Nephron (organoid): Measurements from ENCODE around the gene PSTK.

ENCODE experiments used
- H3K27ac Mint-ChIP-seq, 3 experiments: 2 replicates each; pipeline ENCODE4 v1.8.0; 2020; ENCODE audit warnings: mixed read lengths in 3 of 3, mild to moderate bottlenecking in 2 of 3, moderate library complexity in 1 of 3
- H3K27me3 Mint-ChIP-seq: 2 replicates; pipeline ENCODE4 v1.8.0; 2021; ENCODE audit warnings: low read depth, mild to moderate bottlenecking, moderate library complexity, mixed read lengths
- H3K36me3 Mint-ChIP-seq: 2 replicates; pipeline ENCODE4 v1.8.0; 2020; ENCODE audit warnings: low read depth, mixed read lengths
- H3K4me1 Mint-ChIP-seq: 2 replicates; pipeline ENCODE4 v1.8.0; 2020; ENCODE audit warnings: mixed read lengths
- H3K4me3 Mint-ChIP-seq, 3 experiments: 2 replicates each; pipeline ENCODE4 v1.8.0; 2020; ENCODE audit warnings: mild to moderate bottlenecking in 3 of 3, mixed read lengths in 3 of 3, moderate library complexity in 2 of 3
- H3K9me3 Mint-ChIP-seq: 2 replicates; pipeline ENCODE4 v1.8.0; 2020; ENCODE audit warnings: mixed read lengths
- TF ChIP-seq, protein P1 (sequence below), 3 experiments: fragments of 200-600 bp; sonication (generic); IDR thresholded peaks; one replicate each; pipeline ENCODE4 v1.5.0; 2021; ENCODE audit warnings: antibody characterized with exemption in 3 of 3; ENCODE audit not compliant: unreplicated experiment in 3 of 3

The PSTK gene

GRCh38 chr10:122986335-122986734 lies 6.1 kb downstream of the PSTK start:
- TF ChIP-seq, protein P1, sequence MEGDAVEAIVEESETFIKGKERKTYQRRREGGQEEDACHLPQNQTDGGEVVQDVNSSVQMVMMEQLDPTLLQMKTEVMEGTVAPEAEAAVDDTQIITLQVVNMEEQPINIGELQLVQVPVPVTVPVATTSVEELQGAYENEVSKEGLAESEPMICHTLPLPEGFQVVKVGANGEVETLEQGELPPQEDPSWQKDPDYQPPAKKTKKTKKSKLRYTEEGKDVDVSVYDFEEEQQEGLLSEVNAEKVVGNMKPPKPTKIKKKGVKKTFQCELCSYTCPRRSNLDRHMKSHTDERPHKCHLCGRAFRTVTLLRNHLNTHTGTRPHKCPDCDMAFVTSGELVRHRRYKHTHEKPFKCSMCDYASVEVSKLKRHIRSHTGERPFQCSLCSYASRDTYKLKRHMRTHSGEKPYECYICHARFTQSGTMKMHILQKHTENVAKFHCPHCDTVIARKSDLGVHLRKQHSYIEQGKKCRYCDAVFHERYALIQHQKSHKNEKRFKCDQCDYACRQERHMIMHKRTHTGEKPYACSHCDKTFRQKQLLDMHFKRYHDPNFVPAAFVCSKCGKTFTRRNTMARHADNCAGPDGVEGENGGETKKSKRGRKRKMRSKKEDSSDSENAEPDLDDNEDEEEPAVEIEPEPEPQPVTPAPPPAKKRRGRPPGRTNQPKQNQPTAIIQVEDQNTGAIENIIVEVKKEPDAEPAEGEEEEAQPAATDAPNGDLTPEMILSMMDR (IDR thresholded peaks at IDR 0.05; ENCODE audit: unreplicated experiment in 3 of 3): no peak

GRCh38 chr10:122988501-122988900 lies 8.3 kb downstream of the PSTK start:
- Mint-ChIP-seq H3K36me3 (peaks cover 13% of the 10 kb centered on the region), H3K4me3 (no peak overlapping the region), H3K27ac (no peak overlapping the region), H3K4me1 (no peaks in the 10 kb centered on the region), H3K9me3 (no peaks in the 10 kb centered on the region), H3K27me3 (no peaks in the 10 kb centered on the region)
- TF ChIP-seq, protein P1 (IDR thresholded peaks at IDR 0.05; ENCODE audit: unreplicated experiment in 3 of 3): no peak

More at GRCh38 chr10:122986335-122986734, 6.1 kb downstream of the PSTK start:
- no peaks in the 10 kb centered on the region for H3K9me3 Mint-ChIP-seq
- no peak overlapping the region for H3K27ac Mint-ChIP-seq
- H3K36me3 Mint-ChIP-seq: peaks cover 13% of the 10 kb centered on the region
- H3K27me3 Mint-ChIP-seq: no peaks in the 10 kb centered on the region
- peaks cover 1% of the 10 kb centered on the region for H3K4me1 Mint-ChIP-seq
- H3K4me3 Mint-ChIP-seq: no peak overlapping the region

DNA sequence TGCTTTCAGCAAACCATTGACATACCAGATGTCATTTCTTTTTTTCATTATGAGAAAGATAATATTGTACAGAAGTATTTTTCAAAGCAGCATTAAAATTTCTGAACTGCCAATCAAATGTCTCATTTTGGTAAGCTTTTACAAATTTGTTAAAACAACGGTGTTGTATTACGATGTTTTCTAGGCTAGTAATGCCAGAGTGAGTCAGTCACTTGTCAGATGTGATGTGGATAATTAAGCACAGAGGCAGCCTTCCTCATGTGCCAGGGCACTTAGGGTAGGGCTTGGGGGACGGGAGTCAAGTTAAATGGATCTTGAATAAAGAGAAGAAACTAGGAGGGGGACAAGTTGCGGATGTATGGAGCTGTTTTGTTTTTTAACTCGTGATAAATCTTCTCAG lies 10.1 kb downstream of the PSTK start:
- no peaks in the 10 kb centered on the region for H3K4me1 Mint-ChIP-seq
- H3K27ac Mint-ChIP-seq: no peak overlapping the region
- H3K9me3 Mint-ChIP-seq: no peaks in the 10 kb centered on the region
- TF ChIP-seq, protein P1 (IDR thresholded peaks at IDR 0.05; ENCODE audit: unreplicated experiment in 3 of 3): no peak
- H3K4me3 Mint-ChIP-seq: no peak overlapping the region
- H3K27me3 Mint-ChIP-seq: no peaks in the 10 kb centered on the region
- peaks cover 17% of the 10 kb centered on the region for H3K36me3 Mint-ChIP-seq

GRCh38 chr10:122992031-122992585 lies 11.9 kb downstream of the PSTK start:
- Mint-ChIP-seq H3K9me3 (no peaks in the 10 kb centered on the region), H3K4me3 (no peak overlapping the region), H3K27ac (no peak overlapping the region), H3K36me3 (peaks cover 26% of the 10 kb centered on the region), H3K4me1 (no peaks in the 10 kb centered on the region), H3K27me3 (no peaks in the 10 kb centered on the region)
- TF ChIP-seq, protein P1 (IDR thresholded peaks at IDR 0.05; ENCODE audit: unreplicated experiment in 3 of 3): no peak

DNA sequence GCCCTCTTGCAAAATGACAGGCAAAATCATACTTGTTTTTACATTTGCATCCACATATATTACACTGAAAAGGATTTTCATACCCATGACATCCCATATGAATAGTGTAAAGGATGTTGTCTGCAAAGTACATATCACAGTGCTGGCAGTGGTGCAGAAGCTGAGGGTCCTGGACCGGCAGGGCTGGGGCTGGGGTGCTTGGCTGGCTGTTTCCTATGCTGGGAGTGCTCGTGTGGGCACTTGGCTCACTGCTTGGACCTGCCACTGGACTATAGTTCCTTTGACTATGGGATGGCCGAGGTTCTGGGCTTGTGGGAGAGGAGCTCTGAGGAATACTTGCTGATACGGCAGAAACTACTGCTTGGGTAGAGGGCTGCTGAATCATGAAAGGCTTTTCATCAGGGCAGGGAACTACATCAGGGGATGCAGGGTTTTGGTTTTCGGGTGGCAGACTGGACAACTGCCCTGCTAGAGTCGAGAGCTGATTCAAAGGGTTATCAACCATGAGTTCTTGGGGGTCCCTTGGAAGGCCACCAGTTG lies 13.7 kb downstream of the PSTK start:
- H3K4me1 Mint-ChIP-seq: no peaks in the 10 kb centered on the region
- no peak overlapping the region for H3K27ac Mint-ChIP-seq
- peaks cover 36% of the 10 kb centered on the region for H3K36me3 Mint-ChIP-seq
- no peaks in the 10 kb centered on the region for H3K9me3 Mint-ChIP-seq
- no peaks in the 10 kb centered on the region for H3K27me3 Mint-ChIP-seq
- no peak overlapping the region for H3K4me3 Mint-ChIP-seq
- TF ChIP-seq, protein P1 (IDR thresholded peaks at IDR 0.05; ENCODE audit: unreplicated experiment in 3 of 3): no peak

- Mint-ChIP-seq H3K27me3 (no peaks in the 10 kb centered on the region), H3K9me3 (no peaks in the 10 kb centered on the region), H3K36me3 (peaks cover 36% of the 10 kb centered on the region), H3K4me1 (no peaks in the 10 kb centered on the region), H3K4me3 (no peak overlapping the region), H3K27ac (no peak overlapping the region)
- TF ChIP-seq, protein P1 (IDR thresholded peaks at IDR 0.05; ENCODE audit: unreplicated experiment in 3 of 3): no peak
These were observed 15.7 kb downstream of the PSTK start for GRCh38 chr10:122995936-122996335.
